Naive thymus-derived CD4-positive, alpha-beta T cell (primary cell): ENCODE results near the gene RAB42. TPM values are rescaled to one million over a fixed set of nuclear protein-coding genes. Genes with fewer than 3 reads are reported as not detected.

ENCODE experiments used
- polyA plus RNA-seq, 2 donors: library from polyadenylated mRNA; unstranded; fragments of 300-500 nt; fragmentation: Illumina TruSeq; gene quantifications; one replicate each; pipeline ENCODE4 v1.2.3, GENCODE V29; 2021
- total RNA-seq, 6 experiments: library from RNA in 5 of 6; stranded (reverse) in 5 of 6; gene quantifications; 1 replicate in 5 of 6; 2 replicates in 1 of 6; pipeline ENCODE4 v1.2.3 and lab custom pipeline; 2021 to 2026

RAB42 gene
- total and polyA plus RNA-seq, 7 experiments from 2014 or later, result 1.1 to 1.2 TPM; not detected in 5

Other genes starting within 250 kb of the RAB42 start
- gene PHACTR4, start 222.5 kb upstream of the RAB42 start, total RNA-seq, result 10 to 100 TPM; 19.8 to 29.0 (median 25.7) TPM
- 10 to 100 TPM in 1 of 2 donors, 1 to 10 TPM in 1; 8.5 to 22.9 TPM for gene PHACTR4, start 222.5 kb upstream of the RAB42 start, polyA plus RNA-seq
- gene RCC1, start 86.2 kb upstream of the RAB42 start, total RNA-seq, result 10 to 100 TPM in 4 of 5 experiments, 1 to 10 TPM in 1; 9.8 to 60.7 (median 19.7) TPM
- gene RCC1, start 86.2 kb upstream of the RAB42 start, polyA plus RNA-seq, result 10 to 100 TPM in 1 of 2 donors, 1 to 10 TPM in 1; 10.0 to 10.6 TPM
- 10 to 100 TPM; 27.6 to 52.5 (median 40.9) TPM for gene TRNAU1AP, start 39.2 kb upstream of the RAB42 start, total RNA-seq
- 10 to 100 TPM; 26.5 to 29.9 TPM for gene TRNAU1AP, start 39.2 kb upstream of the RAB42 start, polyA plus RNA-seq
- gene TAF12, start 50.8 kb downstream of the RAB42 start, total RNA-seq, result 10 to 100 TPM; 13.0 to 34.6 (median 19.3) TPM
- gene TAF12, start 50.8 kb downstream of the RAB42 start, polyA plus RNA-seq, result 10 to 100 TPM; 37.2 to 41.8 TPM
- not detected for gene RNU11, start 56.3 kb downstream of the RAB42 start, total RNA-seq
- not detected for gene RNU11, start 56.3 kb downstream of the RAB42 start, polyA plus RNA-seq
- gene GMEB1, start 76.5 kb downstream of the RAB42 start, total RNA-seq, result 10 to 100 TPM; 15.8 to 26.7 (median 18.4) TPM
- 10 to 100 TPM; 11.2 to 20.1 TPM for gene GMEB1, start 76.5 kb downstream of the RAB42 start, polyA plus RNA-seq
- gene YTHDF2, start 144.7 kb downstream of the RAB42 start, total RNA-seq, result 10 to 100 TPM; 64.5 to 72.0 (median 71.5) TPM
- gene YTHDF2, start 144.7 kb downstream of the RAB42 start, polyA plus RNA-seq, result 100 to 1,000 TPM; 113 to 139 TPM
- not detected for gene OPRD1, start 219.9 kb downstream of the RAB42 start, total RNA-seq
- gene OPRD1, start 219.9 kb downstream of the RAB42 start, polyA plus RNA-seq, result not detected